ENCODE results near the gene NUTF2.
"Not testable (repeated sequence)": the region's sequence is repeated elsewhere in the genome, so short reads cannot be mapped to it uniquely, and the experiment has no call there.

The NUTF2 gene

DNA sequence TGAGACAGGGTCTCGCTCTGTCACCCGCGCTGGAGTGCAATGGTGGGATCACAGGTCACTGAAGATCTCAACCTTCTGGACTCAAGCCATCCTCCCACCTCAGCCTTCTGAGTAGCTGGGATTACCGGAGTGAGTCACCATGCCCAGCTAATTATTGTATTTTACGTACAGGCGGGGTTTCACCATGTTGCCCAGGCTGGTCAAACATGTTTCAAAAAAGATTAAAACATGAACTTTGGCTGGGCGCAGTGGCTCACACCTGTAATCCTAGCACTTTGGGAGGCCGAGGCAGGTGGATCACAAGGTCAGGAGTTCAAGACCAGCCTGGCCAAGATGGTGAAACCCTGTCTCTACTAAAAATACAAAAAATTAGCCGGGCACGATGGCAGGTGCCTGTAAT lies 9.5 kb upstream of the NUTF2 start:
- in situ Hi-C loops (cut with MboI; ENCODE audit: low sequenced_read_pairs): not testable (repeated sequence)

DNA sequence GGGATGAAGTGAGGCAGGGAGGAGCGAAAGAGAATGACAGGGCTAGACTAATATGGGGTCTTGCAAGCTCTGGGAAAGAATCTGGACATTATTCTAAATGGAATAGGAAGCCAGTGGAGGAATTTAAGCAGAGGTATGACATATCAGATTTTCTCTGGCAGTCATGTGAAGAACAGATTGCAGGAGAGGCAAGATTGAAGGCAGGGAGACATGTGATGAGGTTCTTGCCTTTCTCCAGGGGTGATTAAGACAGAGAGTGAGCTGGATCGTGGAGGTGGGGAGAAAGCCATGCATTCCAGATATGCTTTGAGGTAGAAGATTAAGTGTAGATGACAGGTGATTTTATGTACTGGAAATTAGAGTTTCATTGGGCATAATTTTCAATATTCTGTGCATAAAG lies 8.9 kb upstream of the NUTF2 start:
- in situ Hi-C loops (cut with MboI; ENCODE audit: low sequenced_read_pairs): no loop called here

DNA sequence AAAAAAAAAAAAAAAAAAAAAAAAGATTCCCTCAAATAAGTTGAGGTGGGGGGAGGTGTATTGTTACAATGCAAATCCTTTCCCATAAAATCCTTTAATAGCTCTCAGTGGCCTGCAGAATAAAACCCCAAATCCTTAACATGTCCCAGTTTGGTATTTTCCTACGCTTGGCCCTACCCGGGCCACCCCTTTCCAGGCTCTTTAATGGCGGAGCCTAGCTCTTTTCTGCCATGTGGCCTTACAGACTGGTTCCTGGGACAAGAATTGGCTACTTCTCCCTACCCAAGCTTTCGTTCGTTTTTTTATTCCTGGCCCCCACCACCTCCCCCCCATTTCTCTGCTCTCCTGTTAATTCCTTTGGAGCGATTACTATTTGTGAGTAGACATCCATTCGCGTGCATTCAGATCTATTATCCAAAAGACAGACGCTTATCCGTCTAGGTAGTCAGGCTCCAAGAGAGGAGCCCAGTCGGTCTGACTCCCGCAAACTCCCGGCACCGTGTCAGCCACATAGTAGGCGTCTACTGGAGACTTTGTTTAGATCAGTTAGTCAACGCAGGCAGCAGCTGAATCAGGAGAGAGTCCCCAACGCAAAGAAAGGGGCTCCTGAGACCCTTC lies 5.4 kb upstream of the NUTF2 start:
- in situ Hi-C loops (cut with MboI; ENCODE audit: low sequenced_read_pairs): no loop called here

DNA sequence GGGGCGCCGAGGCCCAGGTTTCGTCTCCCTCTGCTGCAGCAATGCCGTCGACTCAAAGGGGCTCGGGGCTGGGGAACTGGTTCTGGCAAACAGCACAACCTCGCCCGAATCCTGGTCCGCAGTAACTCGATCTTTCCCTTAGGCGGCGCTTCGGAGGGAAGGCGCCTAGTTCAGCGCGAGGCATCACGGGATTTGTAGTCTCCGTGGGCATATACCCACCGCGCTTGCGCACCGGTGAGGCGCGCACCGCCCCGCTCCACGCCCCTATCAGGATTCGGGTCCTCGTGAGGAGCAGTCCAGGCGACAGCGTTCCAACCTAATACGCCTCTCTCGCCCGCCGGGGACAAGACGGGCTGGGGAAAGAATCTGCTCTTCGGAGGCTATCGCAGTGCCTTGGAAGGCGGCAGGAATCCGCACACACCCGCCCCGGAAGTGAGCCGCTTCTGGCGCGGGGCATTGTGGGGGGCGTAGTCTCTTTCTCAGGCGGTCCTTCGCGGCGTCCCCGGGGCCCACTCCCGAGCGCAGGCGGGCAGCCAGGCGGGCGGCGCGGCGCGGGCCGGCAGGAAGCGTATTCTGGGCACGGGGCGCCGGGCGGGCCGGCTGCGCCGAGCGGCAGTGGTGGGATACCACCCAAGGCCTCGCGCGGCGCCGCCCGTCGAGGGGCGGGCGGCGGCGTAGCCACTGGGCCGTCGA lies 4.8 kb upstream of the NUTF2 start, which contains the start of gene THAP11:
TSS of gene THAP11 (plus strand) at position 505 of the 693 bp plus-strand sequence. CDS start 235 bp downstream, outside the sequence.
- in situ Hi-C loops (cut with MboI; ENCODE audit: low sequenced_read_pairs): no loop called here

DNA sequence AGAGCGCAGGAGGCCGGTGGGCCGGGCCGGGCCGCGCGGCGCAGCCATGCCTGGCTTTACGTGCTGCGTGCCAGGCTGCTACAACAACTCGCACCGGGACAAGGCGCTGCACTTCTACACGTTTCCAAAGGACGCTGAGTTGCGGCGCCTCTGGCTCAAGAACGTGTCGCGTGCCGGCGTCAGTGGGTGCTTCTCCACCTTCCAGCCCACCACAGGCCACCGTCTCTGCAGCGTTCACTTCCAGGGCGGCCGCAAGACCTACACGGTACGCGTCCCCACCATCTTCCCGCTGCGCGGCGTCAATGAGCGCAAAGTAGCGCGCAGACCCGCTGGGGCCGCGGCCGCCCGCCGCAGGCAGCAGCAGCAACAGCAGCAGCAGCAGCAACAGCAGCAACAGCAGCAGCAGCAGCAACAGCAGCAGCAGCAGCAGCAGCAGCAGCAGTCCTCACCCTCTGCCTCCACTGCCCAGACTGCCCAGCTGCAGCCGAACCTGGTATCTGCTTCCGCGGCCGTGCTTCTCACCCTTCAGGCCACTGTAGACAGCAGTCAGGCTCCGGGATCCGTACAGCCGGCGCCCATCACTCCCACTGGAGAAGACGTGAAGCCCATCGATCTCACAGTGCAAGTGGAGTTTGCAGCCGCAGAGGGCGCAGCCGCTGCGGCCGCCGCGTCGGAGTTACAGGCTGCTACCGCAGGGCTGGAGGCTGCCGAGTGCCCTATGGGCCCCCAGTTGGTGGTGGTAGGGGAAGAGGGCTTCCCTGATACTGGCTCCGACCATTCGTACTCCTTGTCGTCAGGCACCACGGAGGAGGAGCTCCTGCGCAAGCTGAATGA lies 4.0 kb upstream of the NUTF2 start:
- in situ Hi-C loops (cut with MboI; ENCODE audit: low sequenced_read_pairs): no loop called here

DNA sequence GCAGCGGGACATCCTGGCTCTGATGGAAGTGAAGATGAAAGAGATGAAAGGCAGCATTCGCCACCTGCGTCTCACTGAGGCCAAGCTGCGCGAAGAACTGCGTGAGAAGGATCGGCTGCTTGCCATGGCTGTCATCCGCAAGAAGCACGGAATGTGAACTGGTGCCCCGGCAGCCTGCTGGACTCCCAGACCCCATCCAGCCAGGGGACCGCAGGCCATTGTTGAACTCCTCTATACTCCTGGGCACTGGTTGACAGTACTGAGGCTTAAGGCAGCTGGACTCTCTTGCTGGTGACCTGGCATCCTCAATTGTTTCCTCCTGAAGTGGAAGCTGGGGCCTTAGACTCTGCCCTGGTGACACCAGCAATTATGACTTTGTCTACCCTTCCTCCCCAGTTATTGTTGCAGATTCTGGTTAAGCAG lies 3.4 kb upstream of the NUTF2 start:
- in situ Hi-C loops (cut with MboI; ENCODE audit: low sequenced_read_pairs): no loop called here

DNA sequence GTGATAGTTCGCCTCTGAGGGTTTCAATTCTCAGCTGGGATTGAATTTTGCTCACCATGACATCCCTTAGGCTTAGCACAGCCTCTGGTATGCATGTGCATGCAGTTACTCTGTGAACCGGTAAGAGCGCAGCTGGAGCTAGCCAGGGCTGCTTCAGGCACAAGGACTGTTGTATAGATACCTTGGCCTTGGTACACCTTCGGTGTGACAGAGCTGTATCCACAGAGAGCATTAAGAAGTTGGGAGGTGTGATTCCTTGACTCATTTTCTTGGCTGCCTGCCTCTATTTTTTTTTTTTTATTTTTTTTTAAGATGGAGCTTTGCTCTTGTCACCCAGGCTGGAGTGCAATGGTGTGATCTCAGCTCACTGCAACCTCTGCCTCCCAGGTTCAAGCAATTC lies 2.2 kb upstream of the NUTF2 start:
- in situ Hi-C loops (cut with MboI; ENCODE audit: low sequenced_read_pairs): no loop called here

DNA sequence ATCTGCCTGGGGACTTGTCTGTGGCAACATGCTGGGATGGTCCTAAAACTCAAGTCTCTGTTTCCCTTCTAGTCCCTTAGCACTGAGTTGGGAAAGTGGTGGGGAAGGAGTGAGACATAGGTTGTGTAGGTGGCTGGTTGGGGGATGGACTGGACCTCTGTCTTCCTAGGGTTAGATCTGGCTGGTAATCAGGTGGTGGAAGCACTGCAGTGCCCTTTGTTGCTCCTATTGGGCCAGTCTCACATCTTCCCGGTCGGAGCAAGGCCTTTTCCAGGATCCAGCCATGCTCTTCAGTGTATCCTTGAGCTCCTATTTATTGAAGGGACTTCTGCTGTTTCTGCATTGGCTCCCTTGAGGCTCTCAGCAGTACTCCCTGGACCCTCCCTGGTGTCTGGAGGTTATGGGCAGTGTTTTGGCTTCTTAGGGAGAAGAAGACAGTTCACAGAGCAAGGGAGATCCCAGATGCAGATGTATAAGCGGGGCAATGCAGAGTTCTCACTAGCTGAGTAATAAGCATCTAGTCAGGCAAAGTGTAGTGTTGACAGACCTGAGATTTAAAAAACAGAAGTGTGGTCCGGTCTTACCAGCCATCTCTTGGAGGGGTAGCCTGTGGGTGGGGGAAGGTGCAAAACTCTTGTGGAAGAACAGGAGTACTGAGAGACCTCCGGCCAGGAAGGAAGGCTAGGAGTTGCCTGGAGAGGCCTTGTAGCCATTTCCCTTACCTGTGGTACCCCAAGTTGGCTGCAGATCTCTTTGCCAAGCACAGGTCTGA lies 1.3 kb upstream of the NUTF2 start:
- in situ Hi-C loops (cut with MboI; ENCODE audit: low sequenced_read_pairs): no loop called here

DNA sequence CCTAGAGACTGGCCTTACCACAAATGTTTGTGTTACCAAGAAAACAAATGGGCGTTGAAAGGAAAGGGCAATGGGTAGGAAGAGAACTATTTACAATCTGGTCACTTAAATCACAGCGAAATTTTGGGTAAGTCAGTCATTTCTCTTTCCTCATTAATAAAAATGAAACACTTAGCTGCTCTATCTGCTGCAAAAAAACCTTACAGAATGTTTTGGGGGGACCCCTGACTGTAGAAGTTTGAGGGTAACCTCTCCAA lies 742 bp upstream of the NUTF2 start:
- in situ Hi-C loops (cut with MboI; ENCODE audit: low sequenced_read_pairs): no loop called here

DNA sequence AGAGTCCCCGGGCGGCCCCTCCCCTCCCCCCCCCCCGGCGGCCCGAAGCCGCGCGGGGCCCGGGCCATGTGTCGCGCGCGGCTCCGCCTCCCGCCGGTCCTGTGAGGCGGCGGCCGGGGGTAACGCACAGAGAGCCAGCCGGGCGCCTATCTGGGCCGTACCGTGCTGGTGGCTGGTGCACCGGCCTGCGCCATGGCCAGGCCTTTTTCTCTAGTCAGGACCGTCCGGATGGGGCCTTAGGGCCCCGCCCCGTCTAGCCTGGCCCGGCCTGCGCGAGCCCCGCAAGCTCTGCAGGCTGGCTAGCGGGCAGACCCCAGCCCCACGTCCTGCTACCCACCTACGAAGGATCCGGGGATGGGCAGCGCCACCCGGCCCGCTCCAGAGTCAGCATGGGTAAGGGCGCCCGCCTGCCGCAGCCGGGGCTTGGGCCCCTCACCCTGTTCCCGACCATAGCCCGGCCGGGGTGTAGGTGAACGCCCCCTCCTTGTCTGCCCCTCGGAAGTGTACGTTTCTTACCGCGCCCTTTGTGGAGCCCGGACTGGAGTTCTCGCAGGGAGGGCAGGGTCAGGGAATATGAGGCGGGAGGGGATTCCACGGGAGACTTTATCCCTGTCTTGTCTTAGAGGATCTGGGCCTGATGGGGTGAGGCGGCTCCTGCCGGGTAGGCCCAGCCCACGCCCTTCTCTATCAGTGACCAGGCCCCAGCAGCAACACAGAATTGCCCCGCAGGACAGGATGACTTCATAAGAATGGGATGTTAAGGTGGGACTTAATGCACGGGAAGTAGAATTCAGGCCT lies 530 bp downstream of the NUTF2 start, which contains the start of gene CENPT:
TSS of gene CENPT (minus strand) at position 630 of the 798 bp plus-strand sequence. CDS start 13,834 bp downstream, outside the sequence.
- in situ Hi-C loops (cut with MboI; ENCODE audit: low sequenced_read_pairs): no loop called here

DNA sequence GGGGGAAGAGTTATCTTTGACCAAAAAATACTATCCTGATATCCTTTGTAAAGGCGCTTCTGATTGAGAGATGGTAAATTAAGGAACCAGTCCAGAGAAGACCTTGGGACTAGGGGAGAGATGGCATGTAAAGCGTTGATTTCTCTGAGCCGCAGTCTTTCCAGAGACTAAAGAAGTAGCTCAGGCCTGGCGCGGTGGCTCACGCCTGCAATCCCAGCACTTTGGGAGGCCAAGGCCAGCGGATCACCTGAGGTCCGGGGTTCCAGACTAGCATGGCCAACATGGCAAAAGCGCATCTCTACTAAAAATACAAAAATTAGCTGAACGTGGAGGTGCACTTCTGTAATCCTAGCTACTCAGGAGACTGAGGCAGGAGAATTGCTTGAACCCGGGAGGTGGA lies 1.4 kb downstream of the NUTF2 start:
- in situ Hi-C loops (cut with MboI; ENCODE audit: low sequenced_read_pairs): no loop called here

DNA sequence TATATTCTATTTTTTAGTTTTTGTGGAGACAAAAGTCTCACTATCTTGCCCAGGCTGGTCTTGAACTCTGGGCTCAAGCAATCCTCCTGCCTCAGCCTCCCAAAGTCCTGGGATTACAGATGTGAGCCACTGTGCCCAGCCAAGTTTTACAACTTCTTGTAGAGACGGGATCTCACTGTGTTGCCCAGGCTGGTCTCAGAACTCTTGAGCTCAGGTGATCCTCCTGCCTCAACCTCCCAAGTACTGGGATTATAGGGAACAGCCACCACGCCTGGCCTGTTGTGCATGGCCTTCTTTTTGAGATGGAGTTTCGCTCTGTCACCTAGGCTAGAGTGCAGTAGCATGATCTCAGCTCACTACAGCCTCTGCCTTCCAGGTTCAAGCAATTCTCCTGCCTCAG lies 6.9 kb downstream of the NUTF2 start:
- in situ Hi-C loops (cut with MboI; ENCODE audit: low sequenced_read_pairs): no loop called here

DNA sequence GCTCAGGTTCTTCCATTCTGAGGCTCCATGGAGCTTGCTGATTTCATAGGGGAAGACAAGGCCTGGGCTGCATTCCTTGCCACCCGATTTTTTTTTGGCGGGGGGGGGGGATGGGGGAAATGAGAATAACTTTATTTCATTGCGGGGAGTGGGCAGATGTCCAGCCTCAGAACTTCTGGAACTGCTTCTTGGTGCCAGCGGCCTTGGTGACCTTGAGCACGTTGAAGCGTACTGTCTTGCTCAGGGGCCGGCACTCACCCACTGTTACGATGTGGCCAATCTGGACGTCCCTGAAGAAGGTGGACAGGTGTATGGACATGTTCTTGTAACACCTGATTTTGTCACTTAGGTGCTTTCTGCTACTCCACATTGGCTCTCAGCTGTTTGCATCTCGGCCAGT lies 9.1 kb downstream of the NUTF2 start:
- in situ Hi-C loops (cut with MboI; ENCODE audit: low sequenced_read_pairs): no loop called here

DNA sequence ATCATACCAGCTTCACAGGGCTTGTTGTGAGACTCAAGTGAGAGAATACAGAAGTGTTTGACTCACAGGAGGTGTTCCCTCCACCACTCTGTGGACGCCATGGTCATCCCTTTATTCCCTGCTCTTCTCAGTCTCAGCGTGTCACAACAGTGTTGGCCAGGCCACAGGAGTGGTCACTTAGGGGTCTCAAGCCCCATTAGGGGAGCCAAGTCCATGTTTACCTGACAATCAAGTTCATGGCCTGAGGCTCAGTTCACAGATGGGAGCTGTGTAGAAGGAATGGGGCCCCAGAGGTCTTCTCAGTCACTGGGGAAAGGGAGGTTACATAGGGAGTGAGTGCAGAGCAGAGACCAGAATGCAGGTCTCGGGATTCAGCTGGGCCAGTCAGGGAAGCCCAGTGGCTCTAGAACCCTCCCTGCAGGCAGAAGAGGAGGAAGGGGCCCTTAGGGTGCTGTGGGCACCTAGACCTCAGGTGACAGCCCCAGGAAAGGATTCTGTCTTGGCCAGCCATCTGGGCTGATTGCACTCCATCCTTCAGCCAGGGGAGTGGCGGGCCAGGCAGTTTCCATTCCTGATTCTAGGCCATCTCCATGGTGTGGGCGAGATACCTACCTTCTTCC lies 10.3 kb downstream of the NUTF2 start:
- in situ Hi-C loops (cut with MboI; ENCODE audit: low sequenced_read_pairs): no loop called here

DNA sequence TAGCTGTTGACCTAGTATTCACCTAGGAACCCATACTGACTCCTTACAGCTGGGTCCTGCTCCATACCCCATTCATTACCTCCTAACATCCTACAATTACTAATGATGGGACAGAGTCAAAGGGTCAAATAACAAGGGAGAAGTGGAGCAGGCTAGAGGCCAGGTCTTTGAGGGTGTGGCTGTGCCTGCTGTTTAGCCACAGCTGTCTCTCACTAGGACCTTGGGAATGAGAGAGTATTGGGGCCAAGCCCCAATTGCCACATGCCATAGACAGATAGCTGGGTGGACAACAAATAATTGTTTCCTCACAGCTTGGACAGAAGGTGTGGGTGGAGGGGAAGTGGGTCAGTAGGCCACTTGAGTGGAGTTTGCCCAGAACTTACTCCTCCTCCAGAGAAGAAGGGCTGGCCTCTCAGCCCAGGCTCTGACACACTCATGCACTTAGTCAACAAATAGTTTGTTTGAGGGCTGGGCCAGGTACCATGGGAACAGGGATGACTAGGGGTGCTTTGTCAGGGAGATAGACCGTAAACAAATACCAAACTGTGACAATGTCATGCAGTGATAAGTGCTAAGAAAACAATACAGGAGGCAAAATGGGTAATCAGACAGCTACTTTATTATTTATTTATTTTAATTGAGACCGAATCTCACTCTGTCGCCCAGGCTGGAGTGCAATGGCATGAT lies 11.0 kb downstream of the NUTF2 start:
- in situ Hi-C loops (cut with MboI; ENCODE audit: low sequenced_read_pairs): no loop called here

DNA sequence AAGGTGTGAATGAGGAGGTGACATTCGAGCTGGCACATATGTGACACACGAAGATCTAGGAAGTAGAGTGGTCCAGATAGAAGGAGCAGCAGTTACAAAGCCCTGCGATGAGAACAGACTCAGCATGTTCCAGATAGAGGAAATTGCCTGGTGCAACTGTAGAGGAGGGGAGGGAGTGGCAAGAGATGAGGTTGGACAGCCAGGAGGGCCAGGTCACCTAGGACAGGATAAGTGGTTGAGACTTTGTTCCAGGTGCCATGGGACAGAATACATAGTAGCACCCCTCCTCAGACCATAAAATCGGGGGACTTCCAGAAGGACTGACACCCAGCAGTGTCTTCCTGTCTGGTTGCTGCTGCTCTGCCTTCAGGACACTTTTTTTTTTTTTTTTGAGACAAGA lies 11.8 kb downstream of the NUTF2 start:
- in situ Hi-C loops (cut with MboI; ENCODE audit: low sequenced_read_pairs): no loop called here

DNA sequence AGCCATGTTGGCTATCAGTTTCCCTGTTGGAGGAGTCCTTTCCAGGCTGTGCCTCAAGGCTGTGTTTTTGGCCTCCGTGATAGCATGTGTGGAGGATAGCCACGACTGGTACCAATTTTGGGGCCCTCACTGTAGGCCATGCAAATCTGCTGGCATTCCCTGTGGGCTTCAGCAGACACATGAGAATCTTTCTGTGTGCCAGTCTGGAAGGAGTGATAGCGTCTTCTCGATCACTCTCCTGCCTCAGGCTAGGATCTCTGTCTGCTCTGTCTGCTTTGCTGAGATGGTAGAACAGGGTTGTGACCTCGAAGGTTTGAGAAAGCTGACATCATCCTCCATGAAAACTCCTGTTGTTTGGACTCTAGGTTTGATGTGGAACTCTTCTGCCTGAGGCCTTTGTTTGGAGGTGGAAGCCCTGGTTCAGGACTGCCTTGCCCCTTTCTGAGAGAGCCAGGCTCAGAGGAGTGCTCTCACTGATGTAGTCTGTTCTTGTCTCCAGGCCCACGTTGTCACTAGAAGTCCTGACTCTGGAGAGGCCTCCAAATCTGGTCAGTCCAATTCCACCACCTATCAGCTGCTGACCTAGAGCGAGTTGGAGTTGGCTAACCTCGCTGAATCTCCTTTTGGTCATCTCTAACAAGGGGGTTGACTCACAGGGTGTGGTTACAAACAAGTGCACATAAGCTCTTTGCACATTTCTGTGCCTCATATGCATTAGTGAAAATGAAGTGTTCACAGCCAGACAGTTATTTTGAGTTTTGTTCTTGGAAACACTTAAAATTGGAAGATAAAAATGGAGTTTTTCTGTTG lies 14.1 kb downstream of the NUTF2 start:
- in situ Hi-C loops (cut with MboI; ENCODE audit: low sequenced_read_pairs): no loop called here

DNA sequence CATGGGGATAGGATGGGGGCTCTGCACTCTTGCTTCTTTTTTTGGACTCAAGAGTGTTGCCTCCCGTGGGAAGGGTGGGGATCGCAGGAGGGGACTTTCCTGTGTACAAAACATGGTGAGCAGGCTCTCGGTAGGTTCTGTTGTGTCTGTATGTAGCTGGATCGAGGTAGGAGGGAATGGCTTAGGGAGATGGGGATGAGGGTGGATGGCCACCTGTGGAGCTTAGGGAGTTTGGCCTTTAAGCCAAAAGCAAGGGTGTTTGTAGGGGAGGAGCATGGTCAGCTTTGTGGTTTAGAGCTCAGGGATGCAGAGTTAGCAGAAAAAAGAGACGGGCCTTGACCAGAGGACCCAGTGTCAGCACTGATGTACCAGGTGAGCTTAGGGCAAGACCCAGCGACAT lies 15.1 kb downstream of the NUTF2 start:
- in situ Hi-C loops (cut with MboI; ENCODE audit: low sequenced_read_pairs): no loop called here

Measured in HL-60/S4 treated with retinoic acid at 250 ng/mL for 4 days and 3 days (cell line).